ENCODE measurements around the gene WWOX. TPM values are rescaled to one million over a fixed set of nuclear protein-coding genes. Genes with fewer than 3 reads are reported as not detected.

WWOX gene
- total RNA-seq, 1 donor from 2014 or later, result 7.3 TPM

- TF ChIP-seq CTCF (IDR thresholded peaks at IDR 0.05; ENCODE audit: insufficient read depth, low read depth, low read length) (no peak), EZH2 (IDR thresholded peaks at IDR 0.05; ENCODE audit: insufficient read depth, low read length) (no peak)
- no peaks in the 10 kb centered on the region for H3K36me3 Mint-ChIP-seq (ENCODE audit: low read depth, unreplicated experiment)
- H4K20me1 ChIP-seq (ENCODE audit: insufficient read depth, low read length), result no peaks in the 10 kb centered on the region
- DNase-seq (ENCODE audit: low read depth) (no peak), FAIRE-seq (no peak)
- H3K79me2 ChIP-seq (ENCODE audit: insufficient read depth, low read length), result no peaks in the 10 kb centered on the region
- no peaks in the 10 kb centered on the region for H3K9me3 ChIP-seq (ENCODE audit: insufficient read depth, low read depth, low read length)
- no peak overlapping the region for H2AFZ ChIP-seq (ENCODE audit: low read depth, low read length)
- H3K4me3 Mint-ChIP-seq (ENCODE audit: unreplicated experiment), result no peak overlapping the region
- no peaks in the 10 kb centered on the region for H3K4me1 ChIP-seq (ENCODE audit: insufficient read depth, low read length)
- H3K36me3 ChIP-seq (ENCODE audit: insufficient read depth, low read length), result no peaks in the 10 kb centered on the region
- peaks cover 5% of the 10 kb centered on the region for H3K4me1 Mint-ChIP-seq (ENCODE audit: low read depth, unreplicated experiment)
- H3K27me3 ChIP-seq (ENCODE audit: insufficient read depth, low read length), result no peaks in the 10 kb centered on the region
- peaks cover 11% of the 10 kb centered on the region for H3K27me3 Mint-ChIP-seq (ENCODE audit: low read depth, unreplicated experiment)
- H3K9ac ChIP-seq (ENCODE audit: low read length), result no peak overlapping the region
- H3K4me3 ChIP-seq (ENCODE audit: insufficient read depth, low read depth, low read length), result no peak overlapping the region
- H3K4me2 ChIP-seq (ENCODE audit: low read length), result no peak overlapping the region
- H3K27ac ChIP-seq (ENCODE audit: low read depth, low read length), result no peak overlapping the region
- no peak overlapping the region for H3K27ac Mint-ChIP-seq (ENCODE audit: unreplicated experiment)
- H3K9me3 Mint-ChIP-seq (ENCODE audit: unreplicated experiment), result peaks cover 3% of the 10 kb centered on the region
These were observed 1162.1 kb downstream of the WWOX start for GRCh38 chr16:79261481-79261940.

- Histone ChIP-seq H3K79me2 (ENCODE audit: insufficient read depth, low read length) (no peaks in the 10 kb centered on the region), H3K36me3 (ENCODE audit: insufficient read depth, low read length) (no peaks in the 10 kb centered on the region), H3K4me3 (ENCODE audit: insufficient read depth, low read depth, low read length) (no peak overlapping the region), H4K20me1 (ENCODE audit: insufficient read depth, low read length) (no peaks in the 10 kb centered on the region), H3K27me3 (ENCODE audit: insufficient read depth, low read length) (no peaks in the 10 kb centered on the region), H3K4me2 (ENCODE audit: low read length) (no peak overlapping the region), H2AFZ (ENCODE audit: low read depth, low read length) (no peak overlapping the region), H3K9me3 (ENCODE audit: insufficient read depth, low read depth, low read length) (no peaks in the 10 kb centered on the region), H3K4me1 (ENCODE audit: insufficient read depth, low read length) (no peaks in the 10 kb centered on the region), H3K27ac (ENCODE audit: low read depth, low read length) (no peak overlapping the region), H3K9ac (ENCODE audit: low read length) (no peak overlapping the region)
- no peak overlapping the region for H3K4me3 Mint-ChIP-seq (ENCODE audit: unreplicated experiment)
- FAIRE-seq (no peak), DNase-seq (ENCODE audit: low read depth) (no peak)
- H3K27ac Mint-ChIP-seq (ENCODE audit: unreplicated experiment), result no peak overlapping the region
- no peaks in the 10 kb centered on the region for H3K36me3 Mint-ChIP-seq (ENCODE audit: low read depth, unreplicated experiment)
- peaks cover 5% of the 10 kb centered on the region for H3K4me1 Mint-ChIP-seq (ENCODE audit: low read depth, unreplicated experiment)
- TF ChIP-seq CTCF (IDR thresholded peaks at IDR 0.05; ENCODE audit: insufficient read depth, low read depth, low read length) (no peak), EZH2 (IDR thresholded peaks at IDR 0.05; ENCODE audit: insufficient read depth, low read length) (no peak)
- H3K9me3 Mint-ChIP-seq (ENCODE audit: unreplicated experiment), result peaks cover 5% of the 10 kb centered on the region
- H3K27me3 Mint-ChIP-seq (ENCODE audit: low read depth, unreplicated experiment), result peaks cover 11% of the 10 kb centered on the region
These were observed 1162.6 kb downstream of the WWOX start for GRCh38 chr16:79261944-79262552.

Other genes with a start within 250 kb of the WWOX start
- gene CLEC3A, start 77.1 kb upstream of the WWOX start, total RNA-seq, result not detected in 2 replicates